HepG2 (cell line): ENCODE measurements around the gene GRB10. TPM values are rescaled to one million over a fixed set of nuclear protein-coding genes. Genes with fewer than 3 reads are reported as not detected.

ENCODE experiments used
- ATAC-seq: fragments of 200-7000 bp; cut with Tn5 transposase; 3 replicates; pipeline ENCODE4 v1.9.1; 2020; ENCODE audit warnings: mild to moderate bottlenecking, moderate library complexity
- BruUV-seq: library from RNA; stranded (reverse); fragments of 400-500 nt; replicated peaks from 2 replicates; lab custom pipeline; 2021; lab: Mats Ljungman, UMichigan
- CTCF ChIA-PET: fragments of 300-600 bp; formaldehyde crosslinking; extraction: SDS; loops from one replicate; lab custom pipeline; 2021; ENCODE audit warnings: low total read pairs, inconsistent platforms, low intra/inter-chr PET ratio; lab: Yijun Ruan, JAX
- POLR2A ChIA-PET: fragments of 350-600 bp; sonication (Branson Sonifier 250); formaldehyde crosslinking; loops from one replicate; lab custom pipeline; 2020; ENCODE audit warnings: antibody characterized with exemption, inconsistent platforms; lab: Yijun Ruan, JAX
- DNase-seq: peaks from one replicate; pipeline ENCODE4 v3.0.0-alpha.2; 2015; ENCODE audit warnings: low spot score
- FAIRE-seq: peaks from 3 replicates; lab custom pipeline; 2011; peaks lifted over from hg19 to GRCh38; lab: Jason Lieb, UNC
- H2AFZ ChIP-seq: one replicate; pipeline ENCODE4 v1.6.1; 2011; ENCODE audit warnings: low read length, inconsistent platforms
- H3K27ac ChIP-seq: fragments of 300-600 bp; 3 replicates; pipeline ENCODE4 v1.8.0; 2011; ENCODE audit warnings: mixed run types, mild to moderate bottlenecking, mixed read lengths, low read length, inconsistent platforms; ENCODE audit not compliant: insufficient read depth; ENCODE audit errors: extremely low read length
- H3K27me3 ChIP-seq, 2 experiments: fragments of 200-600 bp in 1 of 2; 2 replicates in 1 of 2; 3 replicates in 1 of 2; pipeline versions ENCODE4 v1.6.0 to v1.8.0; 2011; ENCODE audit warnings: low read length in 2 of 2, mild to moderate bottlenecking in 2 of 2, moderate library complexity in 2 of 2, inconsistent platforms in 1 of 2; ENCODE audit not compliant: insufficient read depth in 2 of 2, control insufficient read depth in 1 of 2
- H3K36me3 ChIP-seq, 2 experiments: fragments of 200-600 bp in 1 of 2; replicated peaks in 1 of 2; 2 replicates in 1 of 2; 3 replicates in 1 of 2; pipeline versions ENCODE4 v1.5.1 to v1.8.0; 2011; ENCODE audit warnings: low read length in 2 of 2, inconsistent platforms in 1 of 2; ENCODE audit not compliant: insufficient read depth in 2 of 2, control insufficient read depth in 1 of 2
- H3K4me1 ChIP-seq: 2 replicates; pipeline ENCODE4 v1.5.1; 2012; ENCODE audit warnings: low read length, inconsistent platforms; ENCODE audit not compliant: insufficient read depth
- H3K4me2 ChIP-seq: 2 replicates; pipeline ENCODE4 v1.6.0; 2011; ENCODE audit warnings: low read depth, low read length, inconsistent platforms
- H3K4me3 ChIP-seq, 3 experiments: fragments of 200-600 bp in 1 of 3; sonication (generic), shearing (Covaris generic) in 1 of 3; replicated peaks in 1 of 3; 2 replicates each; pipeline ENCODE4 v1.5.1; 2011 to 2016; ENCODE audit warnings: low read length in 3 of 3, inconsistent platforms in 2 of 3, low read depth in 2 of 3, mild to moderate bottlenecking in 2 of 3, control low read depth in 1 of 3, mixed read lengths in 1 of 3; ENCODE audit not compliant: insufficient read depth in 1 of 3
- H3K79me2 ChIP-seq: one replicate; pipeline ENCODE4 v1.6.1; 2011; ENCODE audit warnings: low read length, inconsistent platforms; ENCODE audit not compliant: insufficient read depth
- H3K9ac ChIP-seq: 2 replicates; pipeline ENCODE4 v1.6.0; 2011; ENCODE audit warnings: mild to moderate bottlenecking, low read depth, low read length, inconsistent platforms; ENCODE audit not compliant: insufficient read depth
- H3K9me3 ChIP-seq: 2 replicates; pipeline ENCODE4 v1.5.1; 2012; ENCODE audit warnings: mild to moderate bottlenecking, low read length
- H4K20me1 ChIP-seq: 2 replicates; pipeline ENCODE4 v1.6.0; 2011; ENCODE audit warnings: inconsistent platforms, mild to moderate bottlenecking, low read length, moderate library complexity; ENCODE audit not compliant: insufficient read depth
- BORCS8-MEF2B ChIP-seq: sonication (generic); formaldehyde crosslinking; IDR thresholded peaks from 2 replicates; pipeline ENCODE4 v1.8.0; 2022; ENCODE audit warnings: mild to moderate bottlenecking, missing genetic modification reagents
- CBFB ChIP-seq: sonication (generic); formaldehyde crosslinking; IDR thresholded peaks from 2 replicates; pipeline ENCODE4 v1.4.0; 2020; ENCODE audit warnings: missing genetic modification reagents
- CHD4 ChIP-seq: fragments of 200-600 bp; sonication (generic); IDR thresholded peaks from 2 replicates; pipeline ENCODE4 v1.7.0; 2017; ENCODE audit warnings: mild to moderate bottlenecking, low read length, borderline replicate concordance
- GMEB1 ChIP-seq: sonication (generic); formaldehyde crosslinking; IDR thresholded peaks from 2 replicates; pipeline ENCODE4 v1.5.1; 2020; ENCODE audit warnings: missing genetic modification reagents, mild to moderate bottlenecking, borderline replicate concordance
- HNRNPLL ChIP-seq: fragments of 200-400 bp; formaldehyde crosslinking; IDR thresholded peaks from 2 replicates; pipeline ENCODE4 v1.6.1; 2017; ENCODE audit warnings: mild to moderate bottlenecking, low read depth, low read length; ENCODE audit not compliant: poor library complexity, severe bottlenecking
- HNRNPUL1 ChIP-seq: fragments of 200-400 bp; formaldehyde crosslinking; IDR thresholded peaks from 2 replicates; pipeline ENCODE4 v1.6.1; 2017; ENCODE audit warnings: low read depth, mild to moderate bottlenecking, low read length, moderate library complexity
- KDM3A ChIP-seq: IDR thresholded peaks from 2 replicates; pipeline ENCODE4 v1.6.1; 2018; ENCODE audit warnings: low read depth, missing compliant biosample characterization
- KLF12 ChIP-seq: sonication (generic); formaldehyde crosslinking; IDR thresholded peaks from 2 replicates; pipeline ENCODE4 v1.4.0; 2020; ENCODE audit warnings: missing genetic modification reagents, borderline replicate concordance
- PCBP2 ChIP-seq: fragments of 200-400 bp; formaldehyde crosslinking; optimal IDR thresholded peaks from 2 replicates; pipeline ENCODE3; 2018; ENCODE audit warnings: low read length, low read depth; ENCODE audit not compliant: poor library complexity, severe bottlenecking
- POLR2AphosphoS2 ChIP-seq: IDR thresholded peaks from 2 replicates; pipeline ENCODE4 v1.6.1; 2011; ENCODE audit warnings: low read depth, low read length, improper control_type of control experiment
- POLR2AphosphoS5 ChIP-seq: IDR thresholded peaks from 2 replicates; pipeline ENCODE4 v1.6.1; 2012; ENCODE audit warnings: low read depth, low read length
- SIX4 ChIP-seq: sonication (generic); formaldehyde crosslinking; IDR thresholded peaks from 2 replicates; pipeline ENCODE4 v1.4.0; 2020; ENCODE audit warnings: missing genetic modification reagents
- SOX6 ChIP-seq, 2 experiments: fragments of 450-650 bp in 1 of 2; sonication (generic) in 1 of 2; formaldehyde crosslinking in 1 of 2; IDR thresholded peaks; 2 replicates each; pipeline versions ENCODE4 v1.4.0 to v1.6.1; 2017 to 2020; ENCODE audit warnings: antibody characterized with exemption in 1 of 2, mild to moderate bottlenecking in 1 of 2, missing genetic modification reagents in 1 of 2
- ZBTB1 ChIP-seq: sonication (generic); formaldehyde crosslinking; IDR thresholded peaks from 2 replicates; pipeline ENCODE4 v1.4.0; 2020; ENCODE audit warnings: missing genetic modification reagents, borderline replicate concordance
- ZNF33B ChIP-seq: sonication (generic); formaldehyde crosslinking; IDR thresholded peaks from 2 replicates; pipeline ENCODE4 v1.5.1; 2020; ENCODE audit warnings: mild to moderate bottlenecking, missing genetic modification reagents
- ZNF354B ChIP-seq: sonication (generic); formaldehyde crosslinking; IDR thresholded peaks from 2 replicates; pipeline ENCODE4 v1.8.0; 2022; ENCODE audit warnings: mild to moderate bottlenecking, missing genetic modification reagents
- ZNF44 ChIP-seq: sonication (generic); formaldehyde crosslinking; IDR thresholded peaks from 2 replicates; pipeline ENCODE4 v1.5.1; 2020; ENCODE audit warnings: mild to moderate bottlenecking, missing genetic modification reagents
- ZNF570 ChIP-seq: sonication (generic); formaldehyde crosslinking; IDR thresholded peaks from 2 replicates; pipeline ENCODE4 v1.4.0; 2020; ENCODE audit warnings: mild to moderate bottlenecking, missing genetic modification reagents, borderline replicate concordance
- ZNF747 ChIP-seq: sonication (generic); formaldehyde crosslinking; IDR thresholded peaks from 2 replicates; pipeline ENCODE4 v1.8.1; 2023; ENCODE audit warnings: missing genetic modification reagents, mild to moderate bottlenecking, borderline replicate concordance
- ZNF879 ChIP-seq: sonication (generic); formaldehyde crosslinking; IDR thresholded peaks from 2 replicates; pipeline ENCODE4 v1.8.1; 2023; ENCODE audit warnings: missing genetic modification reagents
- WGBS: methylation state at CpG from one replicate; pipeline ENCODE4 v1.1.6; 2017; ENCODE audit warnings: low lambda C conversion rate; 5-methylcytosine and 5-hydroxymethylcytosine counted together
- in situ Hi-C: cut with HindIII; loops from 2 replicates; pipeline ENCODE4 v1.10.0; 2017; ENCODE audit warnings: low pct_unique_long_range_greater_than_20kb; ENCODE audit not compliant: extremely low pct_ligation_motif_present
- intact Hi-C: fragments of 100-400 bp; cut with micrococcal nuclease; formaldehyde crosslinking; loops from one replicate; pipeline ENCODE4 v1.10.0; 2022; ENCODE audit not compliant: unreplicated experiment
- polyA plus RNA-seq, 8 experiments: library from polyadenylated mRNA; depleted of rRNA in 3 of 8; stranded (reverse) in 7 of 8; unstranded in 1 of 8; fragments of >200 nt; fragmentation: Illumina TruSeq in 4 of 8; extraction: Trizol in 4 of 8; gene quantifications; 2 replicates each; pipeline versions ENCODE4 v1.2.1 to v1.2.3, GENCODE V29; 2011 to 2016; ENCODE audit warnings: low read depth in 4 of 8, missing spikeins in 1 of 8, mixed read lengths in 1 of 8; ENCODE audit not compliant: insufficient read depth in 1 of 8
- total RNA-seq, 5 experiments: library from RNA; depleted of rRNA; stranded (reverse); fragments of >200 nt; fragmentation: Illumina TruSeq; extraction: Trizol; gene quantifications; 2 replicates each; pipeline ENCODE4 v1.2.3, GENCODE V29; 2016; ENCODE audit warnings: low read depth in 1 of 5
- TF ChIP-seq, protein P1 (sequence below): sonication (generic); formaldehyde crosslinking; IDR thresholded peaks from 2 replicates; pipeline ENCODE4 v1.5.1; 2020; ENCODE audit warnings: missing genetic modification reagents, mild to moderate bottlenecking, borderline replicate concordance
- TF ChIP-seq, protein P2 (sequence below): sonication (generic); formaldehyde crosslinking; IDR thresholded peaks from 2 replicates; pipeline ENCODE4 v1.9.0; 2022; ENCODE audit warnings: missing genetic modification reagents, mild to moderate bottlenecking, borderline replicate concordance

Gene GRB10
- total and polyA plus RNA-seq, 2 of the 13 experiments (the other 11 are each of a cell fraction or from before 2014, with no cell fraction given) = 4.0 to 6.8 TPM

GRCh38 chr7:50591098-50591479 lies 191.6 kb downstream of the GRB10 start:
- intact Hi-C loops = no loop called here
- Histone ChIP-seq H3K36me3 (no peaks in the 10 kb centered on the region), H3K27me3 (no peaks in the 10 kb centered on the region), H3K4me1 (peaks cover 60% of the 10 kb centered on the region), H2AFZ (no peak overlapping the region), H3K4me2 (peak overlapping the region; percentile 81), H3K79me2 (no peaks in the 10 kb centered on the region), H3K4me3 (peak overlapping the region; percentile 7 to 62 (median 12); a peak in 3 of 6 replicates), H3K9ac (peak overlapping the region; percentile 61), H3K9me3 (no peaks in the 10 kb centered on the region), H3K27ac (peak overlapping the region; percentile 79), H4K20me1 (no peaks in the 10 kb centered on the region)
- CTCF ChIA-PET = interaction anchor here (0.9 kb wide), 1 partner anchor 42 kb away, joined by 3 read pairs; no protein-coding TSS in a partner anchor
- BruUV-seq = TSS peak; percentile 53
- 59% methylated on average over 5 of the region's 5 CpGs for WGBS
- FAIRE-seq (no peak), DNase-seq (no peak), ATAC-seq (peak; percentile 8; the same call in 2 of the 3 replicates)
- POLR2A ChIA-PET = interaction anchor here (0.8 to 1.8 kb wide), 5 partner anchors 11 to 30 kb away, joined by 3 to 17 read pairs (median 5); partner anchors contain the start of gene DDC
- in situ Hi-C loops = no loop called here
- TF ChIP-seq HNRNPUL1 = no peak
- no peak for TF ChIP-seq PCBP2
- no peak for TF ChIP-seq SIX4
- TF ChIP-seq ZNF570 (CRISPR knock-in tag) = no peak
- no peak for TF ChIP-seq KDM3A (CRISPR knock-in tag)
- no peak for TF ChIP-seq ZNF33B
- TF ChIP-seq HNRNPLL = no peak
- no peak for TF ChIP-seq POLR2AphosphoS2
- TF ChIP-seq ZNF747 (CRISPR knock-in tag) = no peak
- TF ChIP-seq CBFB (CRISPR knock-in tag) = no peak
- no peak for TF ChIP-seq ZNF44
- no peak for TF ChIP-seq ZNF879 (CRISPR knock-in tag)
- TF ChIP-seq, protein P1, sequence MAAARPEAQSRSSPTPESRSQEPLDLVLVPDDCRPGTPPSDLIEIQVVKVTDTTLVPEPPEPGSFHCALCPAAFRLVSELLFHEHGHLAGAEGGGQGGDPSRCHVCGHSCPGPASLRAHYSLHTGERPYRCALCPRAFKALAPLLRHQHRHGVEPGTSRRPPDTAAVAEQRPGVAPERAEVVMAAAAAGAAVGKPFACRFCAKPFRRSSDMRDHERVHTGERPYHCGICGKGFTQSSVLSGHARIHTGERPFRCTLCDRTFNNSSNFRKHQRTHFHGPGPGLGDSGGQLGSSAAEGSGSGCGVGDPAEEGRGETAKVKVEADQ = no peak
- 0 out of 2 replicates have a peak, but pooled peaks have one; percentile 11 for TF ChIP-seq GMEB1 (CRISPR knock-in tag)
- TF ChIP-seq, protein P2, sequence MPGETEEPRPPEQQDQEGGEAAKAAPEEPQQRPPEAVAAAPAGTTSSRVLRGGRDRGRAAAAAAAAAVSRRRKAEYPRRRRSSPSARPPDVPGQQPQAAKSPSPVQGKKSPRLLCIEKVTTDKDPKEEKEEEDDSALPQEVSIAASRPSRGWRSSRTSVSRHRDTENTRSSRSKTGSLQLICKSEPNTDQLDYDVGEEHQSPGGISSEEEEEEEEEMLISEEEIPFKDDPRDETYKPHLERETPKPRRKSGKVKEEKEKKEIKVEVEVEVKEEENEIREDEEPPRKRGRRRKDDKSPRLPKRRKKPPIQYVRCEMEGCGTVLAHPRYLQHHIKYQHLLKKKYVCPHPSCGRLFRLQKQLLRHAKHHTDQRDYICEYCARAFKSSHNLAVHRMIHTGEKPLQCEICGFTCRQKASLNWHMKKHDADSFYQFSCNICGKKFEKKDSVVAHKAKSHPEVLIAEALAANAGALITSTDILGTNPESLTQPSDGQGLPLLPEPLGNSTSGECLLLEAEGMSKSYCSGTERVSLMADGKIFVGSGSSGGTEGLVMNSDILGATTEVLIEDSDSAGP = no peak
- TF ChIP-seq BORCS8-MEF2B = 0 out of 2 replicates have a peak, but pooled peaks have one; percentile 29
- no peak for TF ChIP-seq POLR2AphosphoS5
- no peak for TF ChIP-seq SOX6 (IDR thresholded peaks at IDR 0.05)
- TF ChIP-seq SOX6 (CRISPR knock-in tag; IDR thresholded peaks at IDR 0.05) = no peak
- TF ChIP-seq ZNF354B = 0 out of 2 replicates have a peak, but pooled peaks have one; percentile 16
- no peak for TF ChIP-seq KLF12 (CRISPR knock-in tag)
- TF ChIP-seq CHD4 = no peak
- TF ChIP-seq ZBTB1 (CRISPR knock-in tag) = no peak
